NOMO-1 treated with dmso at 0.1 percent for 144 hours (cell line): ENCODE data around the gene PDIA6.
"Not testable (repeated sequence)": the region's sequence is repeated elsewhere in the genome, so short reads cannot be mapped to it uniquely, and the experiment has no call there.

ENCODE experiments used
- DNase-seq: peaks from one replicate; lab custom pipeline; 2025; ENCODE audit not compliant: unreplicated experiment; lab: John Stamatoyannopoulos, UW

The PDIA6 gene

GRCh38 chr2:10811517-10811916 lies 1.1 kb downstream of the PDIA6 start:
- DNase-seq: no peak

GRCh38 chr2:10810202-10811161 lies 2.1 kb downstream of the PDIA6 start:
- no peak for DNase-seq

GRCh38 chr2:10806543-10806942 lies 6.0 kb downstream of the PDIA6 start:
- DNase-seq: no peak

DNA sequence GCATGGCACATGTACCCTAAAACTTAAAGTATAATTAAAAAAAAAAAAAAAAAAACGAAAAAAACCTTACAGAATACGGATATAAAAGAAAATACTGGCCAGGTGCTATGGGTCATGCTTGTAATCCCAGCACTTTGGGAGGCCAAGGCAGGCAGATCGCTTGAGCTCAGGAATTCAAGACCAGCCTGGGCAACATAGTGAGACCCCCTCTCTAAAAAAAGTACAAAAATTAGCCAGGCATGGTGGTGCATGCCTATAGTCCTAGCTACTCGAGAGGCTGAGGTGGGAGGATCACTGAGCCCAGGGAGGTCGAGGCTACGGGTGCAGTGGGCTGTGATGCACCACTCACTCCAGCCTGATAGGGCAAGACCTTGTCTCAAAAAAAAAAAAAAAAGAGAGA lies 6.6 kb downstream of the PDIA6 start:
- DNase-seq: not testable (repeated sequence)

DNA sequence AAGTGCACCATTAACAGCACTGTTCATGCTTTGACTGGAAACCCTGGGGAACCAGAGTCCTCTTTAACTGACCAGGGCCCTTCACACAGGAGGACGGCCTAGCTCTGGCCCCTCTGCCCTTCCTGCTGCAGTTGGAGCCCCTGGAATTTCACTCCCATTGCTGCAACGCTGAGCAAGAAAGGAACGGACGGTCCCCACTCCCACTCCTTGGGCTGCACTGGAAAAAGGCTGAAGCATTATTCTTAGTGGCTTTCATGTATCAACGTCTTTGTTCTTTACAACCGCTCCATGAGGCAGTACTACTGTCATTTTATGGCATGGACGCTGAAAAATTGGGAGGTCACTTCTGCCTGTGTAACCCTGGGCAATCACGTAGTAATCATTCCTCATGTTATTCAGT lies 9.9 kb downstream of the PDIA6 start:
- no peak for DNase-seq

- no peak for DNase-seq
Measured at GRCh38 chr2:10800163-10800562, 12.4 kb downstream of the PDIA6 start.

- no peak for DNase-seq
Measured at GRCh38 chr2:10798783-10799182, 13.8 kb downstream of the PDIA6 start.

GRCh38 chr2:10796703-10797102 lies 15.9 kb downstream of the PDIA6 start:
- DNase-seq: no peak

DNA sequence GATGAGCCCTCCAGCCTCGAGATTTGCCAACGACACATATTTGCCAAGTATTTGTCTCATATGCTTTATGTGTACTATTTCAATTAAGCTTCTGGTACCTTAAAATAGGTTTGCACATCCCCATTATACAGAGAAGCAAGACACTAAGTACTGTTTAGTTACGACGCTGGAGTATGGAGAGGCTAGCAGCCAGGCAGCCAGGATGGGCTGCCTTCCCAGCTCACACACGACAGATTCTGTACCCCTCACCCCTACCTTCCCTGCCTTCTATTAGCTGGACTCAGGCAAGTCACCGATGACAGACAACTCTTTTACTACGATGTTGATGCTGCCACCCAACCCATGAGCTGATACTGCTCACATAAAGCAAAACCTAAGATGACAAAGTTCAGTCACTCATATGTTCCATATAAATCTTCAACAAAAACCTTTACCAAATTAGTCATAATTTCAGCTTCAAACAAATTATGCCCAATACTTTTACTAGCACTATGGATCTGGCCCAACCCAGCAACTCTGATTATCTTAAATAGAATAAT lies 17.0 kb downstream of the PDIA6 start:
- no peak for DNase-seq

- DNase-seq: no peak
Measured at GRCh38 chr2:10794876-10795275, 17.7 kb downstream of the PDIA6 start.

GRCh38 chr2:10793816-10794215 lies 18.8 kb downstream of the PDIA6 start:
- no peak for DNase-seq

GRCh38 chr2:10792660-10793400 lies 19.8 kb downstream of the PDIA6 start:
- no peak for DNase-seq

DNA sequence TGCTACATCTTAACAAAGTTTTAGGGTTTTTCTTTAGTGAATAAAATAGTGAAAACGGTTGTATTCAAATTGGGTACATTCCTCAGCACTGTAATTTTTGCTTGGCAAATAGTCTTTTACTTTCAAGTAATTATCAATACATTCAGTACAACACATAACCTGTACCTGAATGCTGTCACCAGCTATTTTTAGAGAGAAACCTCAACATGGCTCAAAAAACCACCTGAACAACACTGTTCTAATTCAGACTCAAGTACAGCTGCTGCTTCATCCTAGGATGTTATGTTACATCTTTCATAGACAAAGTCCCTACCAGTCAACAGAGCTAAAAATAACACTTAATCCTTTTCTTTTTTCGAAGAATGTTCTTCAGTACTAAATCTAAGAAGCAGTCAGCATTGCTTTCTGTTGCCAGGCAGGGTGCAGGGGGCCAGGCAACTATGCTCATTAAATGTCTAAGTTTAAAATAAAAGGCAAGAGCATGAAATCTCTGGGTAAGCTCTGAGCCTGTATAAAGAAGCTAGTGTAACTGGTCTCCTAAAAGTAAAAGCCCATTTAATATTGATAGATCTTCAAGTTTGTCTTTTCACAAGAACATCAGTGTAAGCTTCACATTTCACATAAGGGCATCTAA lies 20.5 kb downstream of the PDIA6 start:
- no peak for DNase-seq

DNA sequence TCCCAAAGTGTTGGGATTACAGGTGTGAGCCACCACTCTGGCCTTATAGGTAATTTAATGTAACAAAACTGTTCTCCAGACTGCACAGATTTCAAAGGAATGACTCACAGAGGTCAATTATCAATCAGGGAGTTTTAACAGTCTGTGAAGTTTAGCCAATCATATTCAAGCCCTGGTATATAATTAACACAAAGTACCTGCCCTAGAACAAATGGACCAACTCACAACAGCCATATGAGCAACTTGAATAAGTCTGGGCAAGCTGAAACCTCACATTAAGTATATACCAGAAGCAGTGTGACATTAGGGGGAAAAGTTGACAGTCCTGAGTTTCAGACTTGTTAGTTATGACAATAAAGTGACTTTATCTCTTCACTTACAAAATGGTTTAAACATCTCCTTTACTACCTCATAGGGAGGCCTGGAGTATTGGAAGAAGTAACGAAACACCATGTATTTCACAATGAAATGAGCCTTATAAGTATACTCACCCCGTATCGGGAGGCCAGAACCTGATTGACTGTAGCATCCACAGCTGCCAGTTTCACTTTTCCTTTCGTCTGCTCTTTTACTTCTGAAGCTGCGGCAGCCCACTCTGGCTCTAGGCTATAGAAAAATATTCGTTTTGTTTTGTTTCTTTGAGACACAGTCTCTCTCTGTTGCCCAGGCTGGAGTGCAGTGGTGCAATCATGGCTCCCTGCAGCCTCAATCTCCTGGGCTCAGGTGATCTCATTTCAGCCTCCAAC lies 22.2 kb downstream of the PDIA6 start:
- no peak for DNase-seq

DNA sequence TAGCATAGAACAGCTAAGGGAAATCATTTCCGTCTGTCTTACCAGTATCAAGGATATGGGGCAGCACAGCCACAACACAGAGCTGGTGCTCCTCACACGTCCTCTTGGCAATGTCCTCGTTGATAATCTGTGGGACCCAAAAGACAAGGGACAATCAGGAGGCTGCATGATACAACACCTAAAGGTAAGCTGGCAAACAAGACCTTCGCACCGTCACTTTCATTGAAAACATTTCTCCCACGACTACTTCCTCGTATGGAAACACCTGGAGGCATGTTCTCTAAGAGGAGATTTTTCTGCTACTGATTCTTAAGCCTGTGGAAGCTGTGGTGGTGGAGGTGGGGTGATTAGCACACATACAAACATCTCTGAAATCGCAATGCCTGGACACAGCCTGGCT lies 23.7 kb downstream of the PDIA6 start:
- no peak for DNase-seq

GRCh38 chr2:10787176-10787968 lies 25.2 kb downstream of the PDIA6 start:
- no peak for DNase-seq

DNA sequence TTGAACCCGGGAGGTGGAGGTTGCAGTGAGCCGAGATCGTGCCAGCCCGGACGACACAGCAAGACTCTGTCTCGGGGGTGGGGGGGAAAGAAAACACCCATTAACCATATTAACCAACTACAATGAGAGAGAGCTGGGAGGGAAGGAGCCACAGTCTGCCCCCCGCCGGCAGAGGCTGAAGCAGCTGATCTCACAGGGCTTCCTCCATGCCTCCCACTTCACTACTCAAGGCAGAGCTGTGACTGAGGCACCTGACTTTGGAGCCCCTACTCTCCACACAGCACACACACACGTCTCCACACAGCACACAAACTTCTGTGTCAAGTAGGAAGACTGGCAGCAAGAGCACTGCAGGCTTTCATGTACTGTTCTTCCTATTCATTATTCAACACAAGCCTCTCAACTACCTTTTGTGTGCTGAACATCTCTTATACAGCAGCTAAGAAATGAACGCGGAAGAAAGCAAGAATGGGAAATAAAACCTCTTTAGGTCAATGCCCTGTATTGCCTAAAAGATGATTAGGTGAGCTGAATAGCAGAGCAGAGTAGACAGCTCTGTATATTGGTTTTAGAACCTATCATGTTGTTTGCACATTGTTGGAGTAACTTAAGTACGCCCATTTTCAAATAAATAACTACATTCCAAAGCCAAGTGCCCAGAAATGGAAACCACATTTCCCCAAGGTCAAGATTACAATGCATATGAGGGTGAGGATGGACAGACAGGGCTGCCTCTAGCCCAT lies 26.2 kb downstream of the PDIA6 start:
- no peak for DNase-seq

GRCh38 chr2:10785260-10785659 lies 27.3 kb downstream of the PDIA6 start:
- DNase-seq: no peak

- no peak for DNase-seq
Measured at GRCh38 chr2:10784719-10785118, 27.9 kb downstream of the PDIA6 start.
